ENCODE measurements around the gene OR56A3.
A peak's percentile ranks its signal among the peaks of the same experiment; 100 is the strongest.
"Not testable (repeated sequence)": the region's sequence is repeated elsewhere in the genome, so short reads cannot be mapped to it uniquely, and the experiment has no call there.

OR56A3 gene

GRCh38 chr11:5941951-5942350 is at the start of gene OR56A3:
OR56A3 (plus strand) TSS chr11:5942251; CDS start chr11:5947347, 5,096 bp downstream.
- DNase-seq: no peak

- DNase-seq: no peak
Measured at GRCh38 chr11:5892908-5893307, 49.1 kb upstream of the OR56A3 start, which contains the start of gene OR52E5. OR52E5 (plus strand) TSS chr11:5893208; CDS start chr11:5900777, 7,569 bp downstream.

- no peak for DNase-seq
Measured at GRCh38 chr11:5899534-5899933, 42.5 kb upstream of the OR56A3 start.

GRCh38 chr11:5910540-5910939 is 31.5 kb upstream of the OR56A3 start:
- no peak for DNase-seq

GRCh38 chr11:5922749-5923426 is 19.2 kb upstream of the OR56A3 start:
- peak; percentile 56 for DNase-seq

- peak; percentile 16 for DNase-seq
Measured at GRCh38 chr11:5923427-5923776, 18.6 kb upstream of the OR56A3 start.

GRCh38 chr11:5923794-5924193 is 18.3 kb upstream of the OR56A3 start:
- DNase-seq: no peak

- peak; percentile 46 for DNase-seq
Measured at GRCh38 chr11:5928271-5928670, 13.8 kb upstream of the OR56A3 start.

GRCh38 chr11:5928811-5929210 is 13.2 kb upstream of the OR56A3 start:
- DNase-seq: peak; percentile 38

- peak; percentile 25 for DNase-seq
Measured at GRCh38 chr11:5929571-5930368, 12.3 kb upstream of the OR56A3 start.

GRCh38 chr11:5930614-5931013 is 11.4 kb upstream of the OR56A3 start:
- peak; percentile 58 for DNase-seq

- DNase-seq: peak; percentile 21
Measured at GRCh38 chr11:5931061-5931460, 11.0 kb upstream of the OR56A3 start.

- DNase-seq: peak; percentile 21
Measured at GRCh38 chr11:5932671-5933070, 9.4 kb upstream of the OR56A3 start.

GRCh38 chr11:5933116-5933515 is 8.9 kb upstream of the OR56A3 start:
- DNase-seq: no peak

- DNase-seq: peak; percentile 42
Measured at GRCh38 chr11:5937868-5938602, 4.0 kb upstream of the OR56A3 start.

GRCh38 chr11:5938603-5938965 is 3.5 kb upstream of the OR56A3 start:
- no peak for DNase-seq

GRCh38 chr11:5940748-5941147 is 1.3 kb upstream of the OR56A3 start:
- DNase-seq: no peak

GRCh38 chr11:5955586-5955985 is 13.5 kb downstream of the OR56A3 start:
- no peak for DNase-seq

GRCh38 chr11:5960704-5961320 is 18.8 kb downstream of the OR56A3 start:
- DNase-seq: not testable (repeated sequence)

GRCh38 chr11:5966958-5967357 is 24.9 kb downstream of the OR56A3 start:
- no peak for DNase-seq

- DNase-seq: no peak
Measured at GRCh38 chr11:5967708-5968107, 25.7 kb downstream of the OR56A3 start.

- no peak for DNase-seq
Measured at GRCh38 chr11:5968394-5968793, 26.3 kb downstream of the OR56A3 start, which contains the start of gene OR56A5. OR56A5 (minus strand) TSS chr11:5968494; CDS start chr11:5968494, 0 bp downstream.

GRCh38 chr11:5973530-5973929 is 31.5 kb downstream of the OR56A3 start:
- DNase-seq: no peak

Data from activated effector memory CD4-positive, alpha-beta T cell treated with anti-CD3 and anti-CD28 coated beads, Interleukin-2, amount 50 U/mL, for 16 hours (primary cell).